HG03460 (cell line): ENCODE data around the gene MAPK4.

Experiments
- ATAC-seq: cut with Tn5 transposase; IDR thresholded peaks from one replicate; pipeline ENCODE4 v1.9.1; 2021; ENCODE audit not compliant: unreplicated experiment

Gene MAPK4

GRCh38 chr18:50622865-50623393, 63.0 kb downstream of the MAPK4 start:
- ATAC-seq: no peak

- no peak for ATAC-seq
Observed at GRCh38 chr18:50623694-50624352, 63.9 kb downstream of the MAPK4 start.

- ATAC-seq: no peak
Observed at GRCh38 chr18:50624981-50625380, 65.1 kb downstream of the MAPK4 start.

GRCh38 chr18:50626317-50626716, 66.4 kb downstream of the MAPK4 start:
- no peak for ATAC-seq

- ATAC-seq: no peak
Observed at GRCh38 chr18:50627594-50628532, 68.0 kb downstream of the MAPK4 start.

- ATAC-seq: no peak
Observed at GRCh38 chr18:50628533-50628905, 68.6 kb downstream of the MAPK4 start.

GRCh38 chr18:50629148-50629631, 69.3 kb downstream of the MAPK4 start:
- no peak for ATAC-seq

GRCh38 chr18:50630895-50631294, 71.0 kb downstream of the MAPK4 start:
- no peak for ATAC-seq

- no peak for ATAC-seq
Observed at GRCh38 chr18:50632895-50633515, 73.1 kb downstream of the MAPK4 start.

GRCh38 chr18:50633992-50634391, 74.1 kb downstream of the MAPK4 start:
- ATAC-seq: no peak

GRCh38 chr18:50636366-50637057, 76.6 kb downstream of the MAPK4 start:
- ATAC-seq: no peak

- no peak for ATAC-seq
Observed at GRCh38 chr18:50638016-50638883, 78.4 kb downstream of the MAPK4 start.

- ATAC-seq: no peak
Observed at GRCh38 chr18:50638884-50639420, 79.1 kb downstream of the MAPK4 start.

- ATAC-seq: no peak
Observed at GRCh38 chr18:50639711-50640110, 79.8 kb downstream of the MAPK4 start.

- ATAC-seq: no peak
Observed at GRCh38 chr18:50642439-50642838, 82.6 kb downstream of the MAPK4 start.

GRCh38 chr18:50644146-50644545, 84.3 kb downstream of the MAPK4 start:
- no peak for ATAC-seq

GRCh38 chr18:50644807-50645206, 84.9 kb downstream of the MAPK4 start:
- ATAC-seq: no peak

GRCh38 chr18:50647237-50647636, 87.3 kb downstream of the MAPK4 start:
- no peak for ATAC-seq

GRCh38 chr18:50647792-50648191, 87.9 kb downstream of the MAPK4 start:
- ATAC-seq: no peak

GRCh38 chr18:50649821-50650220, 89.9 kb downstream of the MAPK4 start:
- no peak for ATAC-seq
